Endothelial cell of umbilical vein (primary cell): ENCODE measurements around the gene C1orf116. TPM values are rescaled to one million over a fixed set of nuclear protein-coding genes. Genes with fewer than 3 reads are reported as not detected.

ENCODE experiments used
- BruUV-seq: library from RNA; stranded (reverse); fragments of 400-500 nt; replicated peaks from 2 replicates; lab custom pipeline; 2021; lab: Mats Ljungman, UMichigan
- CTCF ChIA-PET: fragments of 300-600, 350-600 bp; sonication (Branson Sonifier 250); formaldehyde crosslinking; loops from one replicate; lab custom pipeline; 2021; ENCODE audit warnings: antibody characterized with exemption, inconsistent platforms; lab: Charles Lee
- POLR2A ChIA-PET: fragments of 300-600, 350-600 bp; sonication (Branson Sonifier 250); formaldehyde crosslinking; loops from one replicate; lab custom pipeline; 2021; ENCODE audit warnings: antibody characterized with exemption, inconsistent platforms; lab: Charles Lee
- DNase-seq: peaks from one replicate; pipeline ENCODE4 v3.0.0-alpha.2; 2011; ENCODE audit warnings: low read depth, low spot score
- FAIRE-seq: peaks from 2 replicates; lab custom pipeline; 2011; peaks lifted over from hg19 to GRCh38; lab: Jason Lieb, UNC
- H2AFZ ChIP-seq: 2 replicates; pipeline ENCODE4 v1.6.0; 2012; ENCODE audit warnings: low read depth, low read length, control low read depth, inconsistent platforms
- H3K27ac ChIP-seq: 2 replicates; pipeline ENCODE4 v1.5.1; 2011; ENCODE audit warnings: low read depth, mild to moderate bottlenecking, control low read depth, low read length, moderate library complexity; ENCODE audit not compliant: insufficient read depth
- H3K27me3 ChIP-seq, 2 experiments: 2 replicates each; pipeline versions ENCODE4 v1.6.0 to v1.6.1; 2011; ENCODE audit warnings: low read length in 2 of 2, mixed read lengths in 1 of 2; ENCODE audit not compliant: control insufficient read depth in 2 of 2, insufficient read depth in 2 of 2
- H3K36me3 ChIP-seq, 2 experiments: 2 replicates in 1 of 2; 3 replicates in 1 of 2; pipeline ENCODE4 v1.5.1; 2011; ENCODE audit warnings: low read length in 2 of 2, mild to moderate bottlenecking in 1 of 2, moderate library complexity in 1 of 2; ENCODE audit not compliant: control insufficient read depth in 2 of 2, insufficient read depth in 2 of 2; ENCODE audit errors: extremely low read depth in 1 of 2
- H3K4me1 ChIP-seq: 3 replicates; pipeline ENCODE4 v1.5.1; 2011; ENCODE audit warnings: mild to moderate bottlenecking, low read length; ENCODE audit not compliant: control insufficient read depth, insufficient read depth; ENCODE audit errors: extremely low read depth
- H3K4me2 ChIP-seq: 2 replicates; pipeline ENCODE4 v1.6.1; 2011; ENCODE audit warnings: low read length, control low read depth, mixed read lengths; ENCODE audit not compliant: insufficient read depth
- H3K4me3 ChIP-seq, 3 experiments: fragments of 200-600 bp in 1 of 3; sonication (generic), shearing (Covaris generic) in 1 of 3; replicated peaks in 1 of 3; 2 replicates each; pipeline ENCODE4 v1.5.1; 2011 to 2016; ENCODE audit warnings: control low read depth in 3 of 3, low read length in 3 of 3, mild to moderate bottlenecking in 2 of 3, inconsistent platforms in 1 of 3, low read depth in 1 of 3, moderate library complexity in 1 of 3; ENCODE audit not compliant: insufficient read depth in 1 of 3
- H3K79me2 ChIP-seq: 2 replicates; pipeline ENCODE4 v1.6.0; 2012; ENCODE audit warnings: low read length, inconsistent platforms; ENCODE audit not compliant: control insufficient read depth, insufficient read depth
- H3K9ac ChIP-seq: replicated peaks from 2 replicates; pipeline ENCODE3; 2011; ENCODE audit warnings: low read length, control low read depth; ENCODE audit not compliant: insufficient read depth; ENCODE audit errors: extremely low read depth
- H3K9me1 ChIP-seq: replicated peaks from 3 replicates; pipeline ENCODE4 v1.6.0; 2011; ENCODE audit warnings: mild to moderate bottlenecking, low read length; ENCODE audit not compliant: control insufficient read depth, insufficient read depth; ENCODE audit errors: extremely low read depth
- H3K9me3 ChIP-seq: replicated peaks from 2 replicates; pipeline ENCODE4 v1.5.1; 2012; ENCODE audit warnings: low read length, inconsistent platforms; ENCODE audit not compliant: control insufficient read depth, insufficient read depth
- H4K20me1 ChIP-seq: replicated peaks from 2 replicates; pipeline ENCODE3; 2011; ENCODE audit warnings: mild to moderate bottlenecking, low read length; ENCODE audit not compliant: control insufficient read depth, insufficient read depth; ENCODE audit errors: extremely low read depth
- EZH2 ChIP-seq: IDR thresholded peaks from 2 replicates; pipeline ENCODE4 v1.6.1; 2012; ENCODE audit warnings: borderline replicate concordance, low read depth, mild to moderate bottlenecking, moderate library complexity, low read length, inconsistent platforms; ENCODE audit not compliant: severe bottlenecking
- FOS ChIP-seq: IDR thresholded peaks from 2 replicates; pipeline ENCODE4 v1.6.1; 2011; ENCODE audit warnings: mild to moderate bottlenecking, low read length, moderate library complexity, borderline replicate concordance; ENCODE audit not compliant: insufficient read depth
- GATA2 ChIP-seq: IDR thresholded peaks from 2 replicates; pipeline ENCODE4 v1.7.0; 2011; ENCODE audit warnings: low read depth, mild to moderate bottlenecking, moderate library complexity, mixed read lengths, low read length; ENCODE audit not compliant: insufficient read length, insufficient read depth
- JUN ChIP-seq: IDR thresholded peaks from 2 replicates; pipeline ENCODE4 v1.6.1; 2011; ENCODE audit warnings: borderline replicate concordance, low read depth; ENCODE audit not compliant: insufficient read length, insufficient read depth
- MAX ChIP-seq: IDR thresholded peaks from 2 replicates; pipeline ENCODE4 v1.6.1; 2011; ENCODE audit not compliant: insufficient read depth, insufficient read length
- MYC ChIP-seq: IDR thresholded peaks from one replicate; pipeline ENCODE4 v1.6.1; 2011; ENCODE audit warnings: mild to moderate bottlenecking, low read depth, low read length
- POLR2A ChIP-seq: IDR thresholded peaks from 2 replicates; pipeline ENCODE4 v1.6.1; 2012; ENCODE audit warnings: low read depth, mild to moderate bottlenecking, control low read depth, low read length
- POLR2AphosphoS5 ChIP-seq: IDR thresholded peaks from 2 replicates; pipeline ENCODE4 v1.6.1; 2012; ENCODE audit warnings: low read depth, mild to moderate bottlenecking, control low read depth, low read length, moderate library complexity; ENCODE audit not compliant: insufficient read depth
- dilution Hi-C: fragments of 300-500 bp; cut with MboI; formaldehyde crosslinking; loops from one replicate; pipeline ENCODE4 v1.15.0; 2019; ENCODE audit warnings: low sequenced_read_pairs; ENCODE audit not compliant: extremely low pct_ligation_motif_present
- intact Hi-C: fragments of 100-400 bp; cut with micrococcal nuclease; formaldehyde crosslinking; loops from one replicate; pipeline ENCODE4 v1.10.0; 2022
- polyA plus RNA-seq, 4 experiments: library from polyadenylated mRNA; depleted of rRNA in 3 of 4; stranded (reverse) in 3 of 4; unstranded in 1 of 4; fragments of >200 nt; gene quantifications; 2 replicates each; pipeline versions ENCODE4 v1.2.1 to v1.2.3, GENCODE V29; 2011 to 2012; ENCODE audit warnings: missing spikeins in 1 of 4
- total RNA-seq: library from RNA; stranded (reverse); gene quantifications from 2 replicates; pipeline ENCODE4 v1.2.3, GENCODE V29; 2021
- TF ChIP-seq, protein P1 (sequence below), 2 donors: IDR thresholded peaks; 1 replicate in 1 of 2; 2 replicates in 1 of 2; pipeline ENCODE4 v1.5.1; 2011; ENCODE audit warnings: low read length in 2 of 2, mild to moderate bottlenecking in 2 of 2, moderate library complexity in 2 of 2, control low read depth in 1 of 2, inconsistent platforms in 1 of 2, low read depth in 1 of 2; ENCODE audit not compliant: insufficient read depth in 1 of 2; ENCODE audit errors: extremely low read depth in 1 of 2

Gene C1orf116
- total and polyA plus RNA-seq, 2 donors (not counting 3 experiments of a cell fraction or from before 2014, with no cell fraction given), result 0.07 TPM; not detected in 1

DNA sequence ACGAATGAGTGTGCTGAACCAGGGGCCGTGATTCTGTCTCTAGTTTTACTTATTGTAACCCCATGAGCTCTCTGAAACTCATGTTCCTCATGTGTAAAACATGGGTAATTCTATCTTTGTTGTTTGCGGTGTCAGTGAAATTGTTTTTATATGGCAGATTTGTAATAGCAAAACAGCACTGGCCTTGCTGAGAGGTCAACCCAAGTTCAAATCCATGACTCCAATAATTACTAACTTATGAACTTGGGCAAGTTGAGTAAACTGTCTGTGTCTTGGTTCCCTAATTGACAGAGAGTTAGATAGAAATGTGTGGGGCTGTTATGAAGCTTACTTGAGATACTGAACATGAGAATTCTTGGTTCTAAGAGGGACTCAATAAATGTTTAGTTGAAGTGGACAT is 17.8 kb downstream of the C1orf116 start:
- Histone ChIP-seq H3K9me1 (no peaks in the 10 kb centered on the region), H3K9me3 (no peaks in the 10 kb centered on the region), H3K27me3 (peaks cover 7 to 15% of the 10 kb centered on the region in 2 experiments), H3K79me2 (no peaks in the 10 kb centered on the region), H3K9ac (no peak overlapping the region), H2AFZ (no peak overlapping the region), H3K4me3 (no peak overlapping the region), H3K36me3 (no peaks in the 10 kb centered on the region), H3K4me2 (no peak overlapping the region), H4K20me1 (no peaks in the 10 kb centered on the region), H3K4me1 (no peaks in the 10 kb centered on the region), H3K27ac (no peak overlapping the region)
- dilution Hi-C loops, result no loop called here
- POLR2A ChIA-PET, result interaction anchor here (0.6 kb wide), 1 partner anchor 28 kb away, joined by 8 read pairs; no protein-coding TSS in a partner anchor
- DNase-seq (no peak), FAIRE-seq (no peak)
- no TSS peak for BruUV-seq
- CTCF ChIA-PET, result no interaction called here
- TF ChIP-seq MAX (no peak), POLR2AphosphoS5 (no peak), EZH2 (no peak), GATA2 (no peak), JUN (no peak), FOS (no peak), POLR2A (no peak), MYC (no peak)
- TF ChIP-seq, protein P1, sequence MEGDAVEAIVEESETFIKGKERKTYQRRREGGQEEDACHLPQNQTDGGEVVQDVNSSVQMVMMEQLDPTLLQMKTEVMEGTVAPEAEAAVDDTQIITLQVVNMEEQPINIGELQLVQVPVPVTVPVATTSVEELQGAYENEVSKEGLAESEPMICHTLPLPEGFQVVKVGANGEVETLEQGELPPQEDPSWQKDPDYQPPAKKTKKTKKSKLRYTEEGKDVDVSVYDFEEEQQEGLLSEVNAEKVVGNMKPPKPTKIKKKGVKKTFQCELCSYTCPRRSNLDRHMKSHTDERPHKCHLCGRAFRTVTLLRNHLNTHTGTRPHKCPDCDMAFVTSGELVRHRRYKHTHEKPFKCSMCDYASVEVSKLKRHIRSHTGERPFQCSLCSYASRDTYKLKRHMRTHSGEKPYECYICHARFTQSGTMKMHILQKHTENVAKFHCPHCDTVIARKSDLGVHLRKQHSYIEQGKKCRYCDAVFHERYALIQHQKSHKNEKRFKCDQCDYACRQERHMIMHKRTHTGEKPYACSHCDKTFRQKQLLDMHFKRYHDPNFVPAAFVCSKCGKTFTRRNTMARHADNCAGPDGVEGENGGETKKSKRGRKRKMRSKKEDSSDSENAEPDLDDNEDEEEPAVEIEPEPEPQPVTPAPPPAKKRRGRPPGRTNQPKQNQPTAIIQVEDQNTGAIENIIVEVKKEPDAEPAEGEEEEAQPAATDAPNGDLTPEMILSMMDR (IDR thresholded peaks at IDR 0.05; ENCODE audit: extremely low read depth in 1 of 2, insufficient read depth in 1 of 2, low read depth in 1 of 2, low read length in 2 of 2), result no peak
- intact Hi-C loops, result no loop called here
